ENCODE data around the gene ST14. TPM values are rescaled to one million over a fixed set of nuclear protein-coding genes. Genes with fewer than 3 reads are reported as not detected.

ST14 gene
- total RNA-seq, 3 donors from 2014 or later (not counting 1 experiment from before 2014, with no cell fraction given), result 0.61 to 1.9 (median 1.0) TPM

DNA sequence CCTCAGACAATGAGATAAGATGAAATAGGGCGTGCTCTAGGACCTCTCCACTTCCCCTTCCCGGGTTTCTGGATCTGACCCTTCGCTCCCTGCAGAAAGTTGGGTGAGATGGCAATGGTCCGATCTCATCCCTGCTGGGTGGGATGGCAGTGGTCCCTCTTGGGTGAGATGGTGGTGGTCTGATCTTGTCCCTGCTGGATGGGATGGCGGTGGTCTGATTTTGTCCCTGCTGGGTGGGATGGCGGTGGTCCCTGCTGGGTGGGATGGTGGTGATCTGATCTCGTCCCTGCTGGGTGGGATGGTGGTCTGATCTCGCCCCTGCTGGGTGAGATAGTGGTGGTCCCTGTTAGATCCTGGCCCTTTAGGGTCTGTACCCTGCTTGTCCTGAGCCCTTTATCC, 21.3 kb downstream of the ST14 start:
- intact Hi-C loops (cut with micrococcal nuclease), result no loop called here
- Histone ChIP-seq H3K4me3 (ENCODE audit: low read length) (no peak overlapping the region), H3K4me1 (ENCODE audit: control insufficient read depth, insufficient read depth, low read length) (peaks cover 12% of the 10 kb centered on the region), H3K27ac (ENCODE audit: low read length) (peak overlapping the region; percentile 24), H3K27me3 (ENCODE audit: control insufficient read depth, insufficient read depth, low read length) (no peaks in the 10 kb centered on the region), H3K9me3 (ENCODE audit: control insufficient read depth, insufficient read depth, low read length) (no peaks in the 10 kb centered on the region), H3K36me3 (ENCODE audit: control insufficient read depth, insufficient read depth, low read length) (no peaks in the 10 kb centered on the region)
- Mint-ChIP-seq H3K4me1 (no peaks in the 10 kb centered on the region), H3K4me3 (no peak overlapping the region), H3K36me3 (no peaks in the 10 kb centered on the region), H3K27me3 (ENCODE audit: low read depth in 2 of 2) (peaks cover 0 to 13% of the 10 kb centered on the region in 2 donors), H3K27ac (no peak overlapping the region), H3K9me3 (no peaks in the 10 kb centered on the region)
- 77% methylated on average over 8 of the region's 8 CpGs for WGBS (ENCODE audit: insufficient coverage)
- ATAC-seq (no peak), DNase-seq (no peak)
- TF ChIP-seq, protein P1, sequence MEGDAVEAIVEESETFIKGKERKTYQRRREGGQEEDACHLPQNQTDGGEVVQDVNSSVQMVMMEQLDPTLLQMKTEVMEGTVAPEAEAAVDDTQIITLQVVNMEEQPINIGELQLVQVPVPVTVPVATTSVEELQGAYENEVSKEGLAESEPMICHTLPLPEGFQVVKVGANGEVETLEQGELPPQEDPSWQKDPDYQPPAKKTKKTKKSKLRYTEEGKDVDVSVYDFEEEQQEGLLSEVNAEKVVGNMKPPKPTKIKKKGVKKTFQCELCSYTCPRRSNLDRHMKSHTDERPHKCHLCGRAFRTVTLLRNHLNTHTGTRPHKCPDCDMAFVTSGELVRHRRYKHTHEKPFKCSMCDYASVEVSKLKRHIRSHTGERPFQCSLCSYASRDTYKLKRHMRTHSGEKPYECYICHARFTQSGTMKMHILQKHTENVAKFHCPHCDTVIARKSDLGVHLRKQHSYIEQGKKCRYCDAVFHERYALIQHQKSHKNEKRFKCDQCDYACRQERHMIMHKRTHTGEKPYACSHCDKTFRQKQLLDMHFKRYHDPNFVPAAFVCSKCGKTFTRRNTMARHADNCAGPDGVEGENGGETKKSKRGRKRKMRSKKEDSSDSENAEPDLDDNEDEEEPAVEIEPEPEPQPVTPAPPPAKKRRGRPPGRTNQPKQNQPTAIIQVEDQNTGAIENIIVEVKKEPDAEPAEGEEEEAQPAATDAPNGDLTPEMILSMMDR (IDR thresholded peaks at IDR 0.05), result no peak

DNA sequence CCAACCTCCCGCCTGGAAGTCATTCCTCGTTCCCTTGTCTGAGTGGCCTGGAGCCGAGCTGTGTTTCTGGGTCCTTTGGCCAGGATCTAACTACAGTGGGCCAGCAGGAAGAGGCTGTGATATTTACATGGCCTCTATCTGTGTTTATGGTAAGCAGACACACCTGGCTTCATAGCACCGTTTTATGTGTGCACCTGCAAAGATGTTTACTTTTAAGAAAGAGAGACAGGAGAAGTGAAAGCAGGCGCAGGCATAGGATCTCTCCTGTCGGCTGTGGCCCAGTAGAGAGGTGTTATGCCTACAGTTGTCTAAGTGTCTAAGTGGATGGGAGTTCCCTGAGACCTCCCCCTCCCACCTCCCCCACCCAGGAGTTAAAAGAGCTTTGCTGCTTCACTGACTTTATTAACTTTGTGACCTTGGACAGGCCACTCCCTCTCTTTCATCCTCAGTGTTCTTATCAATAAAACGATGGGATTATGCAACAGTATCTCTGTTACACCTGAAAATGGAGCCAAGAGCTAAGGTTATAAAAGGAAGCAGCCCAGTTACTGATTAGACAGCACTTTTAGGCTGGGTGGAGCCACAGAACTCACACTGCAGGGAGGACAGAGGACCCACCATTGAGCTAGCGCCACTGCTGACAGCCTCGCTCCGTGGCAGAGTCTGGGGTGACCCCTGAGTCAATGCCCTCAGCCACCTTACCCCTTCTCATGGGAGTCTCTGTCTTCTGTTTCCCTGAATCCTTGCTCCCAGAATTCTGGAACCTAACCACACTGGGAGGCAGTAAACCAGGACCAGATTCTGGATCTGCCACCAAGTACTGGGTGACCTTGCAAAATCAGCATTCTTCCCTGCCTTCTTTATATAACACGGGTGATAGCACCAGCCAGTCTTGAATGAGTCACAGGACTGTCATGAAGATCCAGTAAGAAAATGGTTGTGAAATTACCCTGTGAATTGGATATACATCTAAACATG, 22.0 kb downstream of the ST14 start:
- Mint-ChIP-seq H3K4me3 (no peak overlapping the region), H3K4me1 (no peaks in the 10 kb centered on the region), H3K9me3 (no peaks in the 10 kb centered on the region), H3K27me3 (ENCODE audit: low read depth in 2 of 2) (peaks cover 0 to 13% of the 10 kb centered on the region in 2 donors), H3K27ac (no peak overlapping the region), H3K36me3 (no peaks in the 10 kb centered on the region)
- no peak for ATAC-seq
- intact Hi-C loops (cut with micrococcal nuclease), result no loop called here
- TF ChIP-seq, protein P1 (IDR thresholded peaks at IDR 0.05), result no peak
- Histone ChIP-seq H3K4me3 (ENCODE audit: low read length) (no peak overlapping the region), H3K27ac (ENCODE audit: low read length) (peak overlapping the region; percentile 24), H3K27me3 (ENCODE audit: control insufficient read depth, insufficient read depth, low read length) (no peaks in the 10 kb centered on the region), H3K36me3 (ENCODE audit: control insufficient read depth, insufficient read depth, low read length) (no peaks in the 10 kb centered on the region), H3K4me1 (ENCODE audit: control insufficient read depth, insufficient read depth, low read length) (peaks cover 12% of the 10 kb centered on the region), H3K9me3 (ENCODE audit: control insufficient read depth, insufficient read depth, low read length) (no peaks in the 10 kb centered on the region)
- DNase-seq, result no peak
- 67% methylated on average over 10 of the region's 11 CpGs for WGBS (ENCODE audit: insufficient coverage)

DNA sequence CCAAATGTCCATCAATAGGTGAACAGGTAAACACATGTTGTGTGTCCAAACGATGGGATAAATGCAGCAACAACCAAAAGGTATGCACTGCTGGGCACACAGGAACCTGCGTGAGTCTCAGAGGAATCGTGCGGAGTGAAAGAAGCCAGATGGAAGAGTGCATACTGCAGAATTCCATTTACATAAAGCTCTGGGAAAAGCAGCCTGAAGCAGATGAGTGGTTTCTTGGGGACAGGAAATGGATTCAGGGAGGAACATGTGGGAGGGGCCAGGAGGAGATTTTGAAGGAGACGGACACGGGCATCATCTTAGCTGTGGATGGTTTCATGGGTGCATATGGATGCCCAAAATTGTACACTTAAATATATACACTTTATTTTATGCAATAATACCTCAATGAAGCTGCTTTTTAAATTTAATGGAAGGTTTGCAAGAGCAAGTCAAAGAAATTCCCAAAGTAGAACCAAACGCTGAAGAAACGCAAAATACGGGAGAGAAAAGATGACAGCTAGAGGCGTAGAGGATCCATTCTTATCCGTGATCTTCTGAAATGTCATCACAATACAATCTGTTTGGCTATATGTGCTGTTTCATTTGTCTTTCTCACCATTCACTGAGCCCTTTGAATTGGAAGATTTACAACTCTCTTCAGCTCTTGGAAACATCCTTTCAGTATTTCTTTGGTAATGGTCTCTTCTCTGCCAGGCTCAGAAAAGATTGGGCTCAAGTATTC, 24.5 kb downstream of the ST14 start:
- no peaks in the 10 kb centered on the region for H3K27me3 ChIP-seq (ENCODE audit: control insufficient read depth, insufficient read depth, low read length)
- peaks cover 0 to 13% of the 10 kb centered on the region in 2 donors for H3K27me3 Mint-ChIP-seq (ENCODE audit: low read depth in 2 of 2)
- no peak overlapping the region for H3K4me3 Mint-ChIP-seq
- H3K4me3 ChIP-seq (ENCODE audit: low read length), result no peak overlapping the region
- no peaks in the 10 kb centered on the region for H3K4me1 Mint-ChIP-seq
- H3K9me3 Mint-ChIP-seq, result no peaks in the 10 kb centered on the region
- intact Hi-C loops (cut with micrococcal nuclease), result no loop called here
- TF ChIP-seq, protein P1 (IDR thresholded peaks at IDR 0.05), result no peak
- no peaks in the 10 kb centered on the region for H3K9me3 ChIP-seq (ENCODE audit: control insufficient read depth, insufficient read depth, low read length)
- H3K27ac ChIP-seq (ENCODE audit: low read length), result no peak overlapping the region
- H3K4me1 ChIP-seq (ENCODE audit: control insufficient read depth, insufficient read depth, low read length), result peaks cover 12% of the 10 kb centered on the region
- H3K36me3 Mint-ChIP-seq, result no peaks in the 10 kb centered on the region
- no peak overlapping the region for H3K27ac Mint-ChIP-seq
- no peak for DNase-seq
- H3K36me3 ChIP-seq (ENCODE audit: control insufficient read depth, insufficient read depth, low read length), result no peaks in the 10 kb centered on the region
- WGBS (ENCODE audit: insufficient coverage), result 96% methylated on average over 11 of the region's 11 CpGs
- no peak for ATAC-seq

All from natural killer cell (primary cell).